Esophagus muscularis mucosa (tissue), 4 donors: Measurements from ENCODE around the gene RIC8B. TPM values are rescaled to one million over a fixed set of nuclear protein-coding genes. Genes with fewer than 3 reads are reported as not detected.

Experiments
- DNase-seq: peaks from one replicate; pipeline ENCODE4 v3.0.0-alpha.2; 2017; ENCODE audit errors: extremely low spot score
- H3K27ac ChIP-seq, 4 donors: fragments of 200-600 bp; sonication (generic); replicated peaks in 1 of 4; 1 replicate in 3 of 4; 2 replicates in 1 of 4; pipeline ENCODE4 v1.5.1; 2016 to 2019; ENCODE audit warnings: mild to moderate bottlenecking in 1 of 4
- H3K27me3 ChIP-seq, 4 donors: fragments of 200-600 bp; sonication (generic); one replicate each; pipeline versions ENCODE4 v1.5.1 to v1.6.0; 2016 to 2019
- H3K36me3 ChIP-seq, 4 donors: fragments of 200-600 bp; sonication (generic); one replicate each; pipeline ENCODE4 v1.5.1; 2016 to 2019
- H3K4me1 ChIP-seq, 4 donors: fragments of 200-600 bp; sonication (generic); one replicate each; pipeline ENCODE4 v1.5.1; 2016 to 2019
- H3K4me3 ChIP-seq, 4 donors: fragments of 200-600 bp; sonication (generic); 1 replicate in 2 of 4; 2 replicates in 2 of 4; pipeline ENCODE4 v1.5.1; 2016 to 2019; ENCODE audit warnings: mild to moderate bottlenecking in 4 of 4, moderate library complexity in 1 of 4
- H3K9me3 ChIP-seq, 4 donors: fragments of 200-600 bp; sonication (generic); 1 replicate in 3 of 4; 2 replicates in 1 of 4; pipeline ENCODE4 v1.5.1; 2016 to 2019
- EP300 ChIP-seq: sonication (generic); formaldehyde crosslinking; IDR thresholded peaks from one replicate; pipeline ENCODE4 v1.6.1; 2017; ENCODE audit warnings: antibody characterized with exemption
- POLR2A ChIP-seq: fragments of 450-650 bp; IDR thresholded peaks from one replicate; pipeline ENCODE4 v1.6.1; 2017; ENCODE audit warnings: antibody characterized with exemption, moderate library complexity, mild to moderate bottlenecking, low read depth
- POLR2AphosphoS5 ChIP-seq, 2 donors: sonication (generic); formaldehyde crosslinking; IDR thresholded peaks; one replicate each; pipeline ENCODE4 v1.6.1; 2017; ENCODE audit warnings: antibody characterized with exemption in 2 of 2
- WGBS: methylation state at CpG from one replicate; pipeline ENCODE4 v1.1.5; 2018; 5-methylcytosine and 5-hydroxymethylcytosine counted together
- intact Hi-C: fragments of 100-400 bp; cut with DNase I; formaldehyde crosslinking; loops from one replicate; pipeline ENCODE4 v1.15.1; 2023
- total RNA-seq, 4 donors: library from RNA; depleted of rRNA; stranded (reverse); fragments of >200 nt; gene quantifications; one replicate each; pipeline versions ENCODE4 v1.1.0 to v1.2.1, GENCODE V29; 2016
- TF ChIP-seq, protein P1 (sequence below), 3 experiments: fragments of 200-600 bp in 2 of 3; fragments of 450-650 bp in 1 of 3; sonication (generic) in 2 of 3; IDR thresholded peaks; one replicate each; pipeline ENCODE4 v1.5.1; 2017 to 2019; ENCODE audit warnings: antibody characterized with exemption in 3 of 3, mild to moderate bottlenecking in 2 of 3, moderate library complexity in 1 of 3

The RIC8B gene
- total RNA-seq, 4 donors from 2014 or later: 13.8 to 19.1 (median 15.3) TPM

DNA sequence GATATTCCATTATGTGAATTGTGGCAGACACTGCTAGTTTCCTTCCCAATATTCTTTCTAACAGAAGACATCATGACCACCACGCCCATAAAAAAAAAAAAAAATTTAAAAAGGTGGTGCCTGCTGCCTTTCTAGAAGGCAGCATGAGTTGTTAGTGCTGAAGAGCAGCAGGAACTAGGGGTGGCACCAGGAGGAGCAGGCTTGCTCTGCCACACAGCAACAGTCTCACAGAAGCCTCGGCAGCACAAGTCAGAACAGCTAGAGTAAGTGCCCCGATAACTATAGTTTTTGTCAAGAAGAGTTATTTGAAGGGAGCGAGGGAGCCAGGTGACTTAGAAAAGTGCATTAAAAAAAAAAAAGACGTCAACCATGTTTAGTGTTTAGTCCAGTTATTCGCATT lies 114.8 kb downstream of the RIC8B start:
- TF ChIP-seq, protein P1, sequence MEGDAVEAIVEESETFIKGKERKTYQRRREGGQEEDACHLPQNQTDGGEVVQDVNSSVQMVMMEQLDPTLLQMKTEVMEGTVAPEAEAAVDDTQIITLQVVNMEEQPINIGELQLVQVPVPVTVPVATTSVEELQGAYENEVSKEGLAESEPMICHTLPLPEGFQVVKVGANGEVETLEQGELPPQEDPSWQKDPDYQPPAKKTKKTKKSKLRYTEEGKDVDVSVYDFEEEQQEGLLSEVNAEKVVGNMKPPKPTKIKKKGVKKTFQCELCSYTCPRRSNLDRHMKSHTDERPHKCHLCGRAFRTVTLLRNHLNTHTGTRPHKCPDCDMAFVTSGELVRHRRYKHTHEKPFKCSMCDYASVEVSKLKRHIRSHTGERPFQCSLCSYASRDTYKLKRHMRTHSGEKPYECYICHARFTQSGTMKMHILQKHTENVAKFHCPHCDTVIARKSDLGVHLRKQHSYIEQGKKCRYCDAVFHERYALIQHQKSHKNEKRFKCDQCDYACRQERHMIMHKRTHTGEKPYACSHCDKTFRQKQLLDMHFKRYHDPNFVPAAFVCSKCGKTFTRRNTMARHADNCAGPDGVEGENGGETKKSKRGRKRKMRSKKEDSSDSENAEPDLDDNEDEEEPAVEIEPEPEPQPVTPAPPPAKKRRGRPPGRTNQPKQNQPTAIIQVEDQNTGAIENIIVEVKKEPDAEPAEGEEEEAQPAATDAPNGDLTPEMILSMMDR (IDR thresholded peaks at IDR 0.05): no peak
- TF ChIP-seq POLR2AphosphoS5 (IDR thresholded peaks at IDR 0.05) (no peak), POLR2A (no peak), EP300 (no peak)
- H3K27ac ChIP-seq: no peak overlapping the region
- WGBS: 87% methylated on average over 6 of the region's 6 CpGs
- no peak overlapping the region for H3K4me3 ChIP-seq
- intact Hi-C loops: no loop called here
- no peaks in the 10 kb centered on the region for H3K27me3 ChIP-seq
- H3K9me3 ChIP-seq: no peaks in the 10 kb centered on the region
- no peaks in the 10 kb centered on the region for H3K4me1 ChIP-seq
- H3K36me3 ChIP-seq: peaks cover 21 to 39% (median 22%) of the 10 kb centered on the region in 4 donors
- no peak for DNase-seq

DNA sequence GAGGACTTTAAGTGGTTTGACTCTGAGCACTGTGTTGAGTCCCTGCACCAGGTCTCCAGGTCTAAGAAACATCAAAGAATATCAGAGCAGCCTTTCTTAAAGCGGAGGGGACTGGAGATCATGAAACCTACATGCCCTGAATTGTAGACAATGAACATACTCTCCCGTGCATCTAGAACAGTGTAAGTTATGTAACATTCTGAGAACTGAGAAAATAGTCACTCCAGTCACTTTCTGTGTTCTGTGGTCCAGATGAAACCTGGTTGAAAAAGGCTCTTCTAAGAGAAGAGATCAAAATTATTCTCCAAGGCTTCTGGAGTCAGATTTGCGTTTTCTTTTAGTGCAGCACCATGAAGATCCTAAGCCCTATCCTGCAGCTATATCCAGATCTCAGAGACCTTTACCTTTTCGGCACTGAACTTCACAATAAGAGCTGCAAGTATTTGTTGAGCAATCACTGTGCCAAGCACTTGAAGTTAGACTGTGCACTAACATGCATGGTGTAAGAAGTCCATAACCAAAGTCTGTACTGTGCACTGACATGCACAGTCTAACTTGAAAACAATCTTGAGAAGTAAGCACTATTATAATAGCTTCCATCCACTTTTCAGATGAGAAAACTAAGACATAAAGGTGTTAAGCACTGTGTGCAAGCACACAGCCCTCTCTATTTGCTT lies 115.6 kb downstream of the RIC8B start:
- intact Hi-C loops: no loop called here
- no peak overlapping the region for H3K4me3 ChIP-seq
- peaks cover 18 to 34% (median 21%) of the 10 kb centered on the region in 4 donors for H3K36me3 ChIP-seq
- no peak for DNase-seq
- no peaks in the 10 kb centered on the region for H3K9me3 ChIP-seq
- H3K4me1 ChIP-seq: no peaks in the 10 kb centered on the region
- no peaks in the 10 kb centered on the region for H3K27me3 ChIP-seq
- WGBS: 95% methylated on average over 4 of the region's 4 CpGs
- H3K27ac ChIP-seq: no peak overlapping the region
- TF ChIP-seq POLR2AphosphoS5 (IDR thresholded peaks at IDR 0.05) (no peak), POLR2A (no peak), EP300 (no peak)
- TF ChIP-seq, protein P1 (IDR thresholded peaks at IDR 0.05): no peak

DNA sequence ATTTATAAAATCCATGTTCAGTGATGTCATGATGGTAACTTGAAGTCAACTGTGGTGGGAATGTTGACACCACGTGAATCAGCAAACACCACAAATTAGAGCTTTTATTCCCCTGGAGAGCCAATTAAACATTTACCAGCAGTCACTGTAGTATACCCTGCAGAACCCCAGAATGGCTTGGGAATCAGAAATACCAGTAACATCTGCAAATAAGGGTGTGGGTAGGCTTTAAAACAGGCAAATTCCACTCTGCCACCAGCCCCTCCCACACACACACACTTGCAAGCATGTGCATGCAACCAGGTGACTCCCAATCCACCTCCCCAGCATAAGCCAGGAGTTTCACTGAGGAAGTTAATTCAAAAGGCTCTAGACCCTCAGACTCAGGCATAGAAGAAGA lies 117.6 kb downstream of the RIC8B start:
- Histone ChIP-seq H3K27ac (no peak overlapping the region), H3K36me3 (peaks cover 3 to 16% (median 7%) of the 10 kb centered on the region in 4 donors), H3K4me1 (no peaks in the 10 kb centered on the region), H3K27me3 (no peaks in the 10 kb centered on the region), H3K9me3 (no peaks in the 10 kb centered on the region), H3K4me3 (no peak overlapping the region)
- 89% methylated on average over 1 of the region's 1 CpG for WGBS
- intact Hi-C loops: no loop called here
- DNase-seq: no peak
- TF ChIP-seq, protein P1 (IDR thresholded peaks at IDR 0.05): no peak
- TF ChIP-seq POLR2AphosphoS5 (IDR thresholded peaks at IDR 0.05) (no peak), POLR2A (no peak), EP300 (no peak)

DNA sequence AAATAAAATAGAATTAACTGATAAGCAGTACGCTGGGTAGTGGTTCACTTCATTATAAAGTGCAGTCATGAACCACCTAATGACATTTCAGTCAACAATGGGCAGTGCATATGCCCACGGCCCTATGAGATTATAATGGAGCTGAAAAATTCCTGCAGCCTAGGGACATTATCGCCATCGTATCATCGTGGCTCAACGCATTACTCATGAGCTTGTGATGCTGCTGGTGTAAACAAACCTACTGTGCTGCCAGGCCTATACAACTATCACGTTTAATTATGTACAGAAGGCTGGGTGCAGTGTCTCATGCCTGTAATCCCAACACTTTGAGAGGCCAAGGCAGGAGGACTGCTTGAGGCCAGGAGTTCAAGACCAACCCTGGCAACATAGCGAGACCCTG lies 119.0 kb downstream of the RIC8B start:
- no peak overlapping the region for H3K27ac ChIP-seq
- intact Hi-C loops: no loop called here
- H3K4me1 ChIP-seq: no peaks in the 10 kb centered on the region
- peaks cover 0 to 3% (median under 1%) of the 10 kb centered on the region in 4 donors for H3K36me3 ChIP-seq
- TF ChIP-seq, protein P1 (IDR thresholded peaks at IDR 0.05): no peak
- TF ChIP-seq EP300 (no peak), POLR2A (no peak), POLR2AphosphoS5 (IDR thresholded peaks at IDR 0.05) (no peak)
- H3K4me3 ChIP-seq: no peak overlapping the region
- H3K27me3 ChIP-seq: no peaks in the 10 kb centered on the region
- no peaks in the 10 kb centered on the region for H3K9me3 ChIP-seq
- peak; percentile 60 for DNase-seq
- 87% methylated on average over 8 of the region's 8 CpGs for WGBS

DNA sequence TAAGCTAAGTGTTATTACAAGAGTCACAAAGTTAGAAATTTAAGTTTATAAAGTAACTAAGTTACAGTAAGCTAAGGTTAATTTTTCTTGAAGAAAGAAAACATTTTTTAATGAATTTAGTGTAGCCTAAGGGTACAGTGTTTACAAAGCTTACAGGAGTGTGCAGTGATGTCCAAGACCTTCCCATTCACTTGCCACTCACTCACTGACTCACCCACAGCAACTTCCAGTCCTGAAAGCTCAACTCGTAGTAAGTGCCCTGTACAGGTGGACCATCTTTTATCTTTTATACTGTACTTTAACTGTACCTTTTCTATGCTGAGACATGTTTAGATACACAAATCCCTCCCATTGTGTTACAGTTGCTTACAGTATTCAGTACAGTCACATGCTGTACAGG lies 120.3 kb downstream of the RIC8B start:
- Histone ChIP-seq H3K27ac (no peak overlapping the region), H3K4me3 (no peak overlapping the region), H3K36me3 (no peaks in the 10 kb centered on the region), H3K4me1 (no peaks in the 10 kb centered on the region), H3K27me3 (no peaks in the 10 kb centered on the region), H3K9me3 (no peaks in the 10 kb centered on the region)
- intact Hi-C loops: no loop called here
- peak; percentile 29 for DNase-seq
- WGBS: 90% methylated on average over 1 of the region's 1 CpG
- TF ChIP-seq, protein P1 (IDR thresholded peaks at IDR 0.05): no peak
- TF ChIP-seq POLR2AphosphoS5 (IDR thresholded peaks at IDR 0.05) (no peak), POLR2A (no peak), EP300 (no peak)
